Measurements from ENCODE around the gene SPATA17.
"Not testable (repeated sequence)": the region's sequence is repeated elsewhere in the genome, so short reads cannot be mapped to it uniquely, and the experiment has no call there.

The SPATA17 gene

DNA sequence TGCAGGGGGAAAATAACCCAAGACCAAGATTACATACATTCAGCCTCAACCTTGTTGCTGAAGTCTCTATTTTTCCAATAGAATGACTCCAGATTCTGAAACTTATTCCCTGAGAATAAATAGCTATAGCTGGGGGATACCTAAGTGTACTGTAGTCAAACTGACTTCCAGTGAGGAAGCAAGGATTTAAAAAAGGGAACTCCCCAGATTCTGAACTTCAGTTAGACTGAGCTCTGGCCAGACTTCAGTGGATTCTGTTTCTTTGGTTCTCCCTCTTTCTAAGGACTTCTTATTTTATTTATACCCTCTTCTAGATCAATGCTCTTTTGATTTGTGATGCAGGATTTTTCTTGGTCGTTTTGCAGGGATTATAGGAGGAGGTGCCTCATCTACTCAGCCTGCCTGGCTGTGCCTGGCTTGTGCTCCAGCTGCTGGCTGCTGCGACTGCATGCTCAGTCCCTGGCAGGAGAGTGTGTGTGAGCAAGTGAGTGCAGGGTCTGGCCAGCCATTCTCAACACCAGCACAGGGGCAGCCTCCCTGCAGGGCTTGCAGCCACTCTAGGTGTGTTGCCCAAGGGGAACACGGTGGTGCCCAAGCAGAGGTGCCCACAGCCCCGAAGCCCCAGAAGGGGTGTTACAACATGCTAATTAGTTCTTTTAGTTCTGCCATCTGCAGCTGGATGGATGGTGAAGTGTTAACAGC lies 43.0 kb downstream of the SPATA17 start:
- DNase-seq (ENCODE audit: low read depth) = no peak

DNA sequence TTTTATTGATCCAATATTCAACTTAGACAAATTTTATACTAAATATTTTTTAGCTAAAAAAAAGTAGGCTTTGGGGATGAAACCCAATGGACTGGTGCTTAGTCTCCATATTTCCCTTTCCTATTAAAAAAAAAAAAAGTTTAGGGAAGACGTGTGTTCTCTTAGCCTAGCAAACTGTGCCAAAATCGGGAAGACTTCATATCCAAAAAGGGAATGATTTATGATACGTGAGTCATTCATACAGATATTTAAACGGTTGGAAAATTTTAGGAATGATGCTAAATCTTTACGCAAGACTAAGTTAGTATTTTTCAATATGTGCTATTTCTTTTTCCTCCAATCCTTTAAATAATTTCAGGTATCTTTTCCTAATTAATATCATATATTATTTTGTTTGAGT lies 50.7 kb downstream of the SPATA17 start:
- no peak for DNase-seq (ENCODE audit: low read depth)

DNA sequence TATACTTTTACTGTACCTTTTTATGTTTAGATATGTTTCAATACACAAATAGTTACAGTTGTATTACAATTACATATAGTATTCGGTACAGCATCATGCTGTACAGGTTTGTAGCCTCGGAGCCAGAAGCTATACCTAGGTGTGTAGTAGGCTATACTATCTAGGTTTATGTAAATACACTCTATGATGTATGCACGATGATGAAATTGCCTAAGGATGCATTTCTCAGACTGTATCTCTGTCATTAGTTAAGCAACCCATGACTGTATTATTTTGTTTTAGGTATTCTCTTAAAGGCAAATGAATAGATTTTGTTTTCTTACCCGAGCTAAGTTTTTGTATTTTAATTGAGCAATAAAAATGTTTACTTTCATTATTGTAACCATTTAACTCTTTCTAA lies 56.4 kb downstream of the SPATA17 start:
- no peak for DNase-seq (ENCODE audit: low read depth)

DNA sequence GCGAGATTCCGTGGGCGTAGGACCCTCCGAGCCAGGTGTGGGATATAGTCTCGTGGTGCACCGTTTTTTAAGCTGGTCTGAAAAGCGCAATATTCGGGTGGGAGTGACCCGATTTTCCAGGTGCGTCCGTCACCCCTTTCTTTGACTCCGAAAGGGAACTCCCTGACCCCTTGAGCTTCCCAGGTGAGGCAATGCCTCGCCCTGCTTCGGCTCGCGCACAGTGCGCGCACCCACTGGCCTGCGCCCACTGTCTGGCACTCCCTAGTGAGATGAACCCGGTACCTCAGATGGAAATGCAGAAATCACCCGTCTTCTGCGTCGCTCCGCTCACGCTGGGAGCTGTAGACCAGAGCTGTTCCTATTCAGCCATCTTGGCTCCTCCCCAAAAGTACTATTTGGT lies 65.0 kb downstream of the SPATA17 start:
- DNase-seq (ENCODE audit: low read depth) = not testable (repeated sequence)

DNA sequence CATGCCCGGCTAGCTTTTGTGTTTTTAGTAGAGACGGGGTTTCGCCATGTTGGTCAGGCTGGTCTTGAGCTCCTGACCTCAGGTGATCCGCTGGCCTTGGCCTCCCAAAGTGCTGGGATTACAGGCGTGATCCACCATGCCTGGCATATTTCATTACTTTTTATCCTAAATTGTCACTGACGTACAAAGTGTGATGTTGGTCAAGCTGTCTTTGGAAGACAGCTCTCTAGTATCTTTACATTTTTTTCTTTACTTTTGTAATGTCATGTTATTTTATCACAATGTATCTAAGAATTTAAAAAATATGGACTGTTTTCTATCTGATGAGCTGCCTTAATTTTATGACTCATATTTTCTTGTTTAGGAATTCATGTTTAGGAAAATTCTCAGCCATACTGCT lies 72.2 kb downstream of the SPATA17 start:
- no peak for DNase-seq (ENCODE audit: low read depth)

DNA sequence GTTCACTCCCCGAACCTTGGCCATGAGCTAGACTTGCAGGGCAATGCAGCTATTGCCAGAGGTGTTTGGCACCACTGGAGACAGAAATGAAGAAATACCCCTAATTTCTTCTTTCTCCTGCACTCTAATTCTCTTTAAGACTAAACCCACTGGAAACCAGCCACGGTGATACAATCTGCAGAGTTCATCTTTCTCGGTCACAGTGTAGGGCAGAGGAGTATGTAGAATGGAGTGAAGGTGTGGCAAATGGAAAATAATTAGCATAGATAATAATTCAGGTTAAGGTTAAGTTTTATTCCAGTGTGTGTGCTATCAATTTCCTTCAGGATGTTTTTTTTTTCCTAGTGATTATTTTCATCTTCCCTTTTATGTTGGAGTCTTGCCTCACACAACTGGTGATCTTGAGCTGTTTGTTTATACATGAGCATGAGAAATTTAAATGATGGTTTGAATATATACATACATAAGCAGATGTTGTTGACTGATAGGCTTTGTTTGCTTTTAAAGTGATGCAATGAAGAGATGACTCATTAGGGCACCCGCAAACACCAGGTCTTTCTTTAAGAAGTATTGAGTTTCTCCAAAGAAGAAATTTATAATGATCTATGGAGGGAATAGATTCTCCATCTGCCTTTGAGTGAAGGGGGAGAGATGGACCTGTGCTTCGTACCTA lies 81.9 kb downstream of the SPATA17 start:
- no peak for DNase-seq (ENCODE audit: low read depth)

DNA sequence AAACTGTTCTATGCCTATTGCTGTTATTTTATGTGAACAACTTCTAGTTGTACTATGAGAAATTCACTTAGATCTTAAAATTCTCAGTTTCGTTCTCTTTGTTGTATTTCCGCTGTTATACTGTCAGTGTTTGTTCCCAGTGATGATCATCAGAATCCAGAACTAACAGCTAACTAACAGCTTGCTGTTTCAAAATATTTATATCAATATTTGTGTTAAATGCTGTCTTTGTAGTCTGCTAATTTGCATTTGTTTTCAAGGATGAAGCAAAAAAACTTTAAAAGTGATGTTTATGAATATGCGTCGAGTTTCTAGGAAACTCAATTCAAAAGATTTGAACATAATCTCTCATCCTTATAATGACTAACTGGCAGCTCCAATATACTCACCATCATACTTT lies 84.5 kb downstream of the SPATA17 start:
- no peak for DNase-seq (ENCODE audit: low read depth)

DNA sequence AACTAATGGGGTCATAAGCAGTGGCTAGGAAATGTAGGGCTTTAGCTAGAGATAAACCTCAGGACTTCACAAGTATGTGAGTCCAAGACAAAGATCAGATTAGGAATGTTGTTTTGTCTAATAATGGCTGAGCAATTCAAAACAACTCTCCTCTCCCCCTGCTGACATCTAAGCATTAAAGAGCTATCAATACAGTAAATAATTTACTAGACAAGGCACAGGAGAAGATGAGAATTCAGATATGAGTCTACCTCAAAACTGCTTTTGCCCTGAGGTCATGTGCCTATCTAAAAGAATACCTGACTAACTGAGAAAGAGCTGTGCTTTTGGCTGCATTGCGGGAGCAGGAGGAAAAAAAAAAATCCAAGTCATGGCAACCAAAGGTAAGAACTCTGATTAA lies 86.8 kb downstream of the SPATA17 start:
- no peak for DNase-seq (ENCODE audit: low read depth)

DNA sequence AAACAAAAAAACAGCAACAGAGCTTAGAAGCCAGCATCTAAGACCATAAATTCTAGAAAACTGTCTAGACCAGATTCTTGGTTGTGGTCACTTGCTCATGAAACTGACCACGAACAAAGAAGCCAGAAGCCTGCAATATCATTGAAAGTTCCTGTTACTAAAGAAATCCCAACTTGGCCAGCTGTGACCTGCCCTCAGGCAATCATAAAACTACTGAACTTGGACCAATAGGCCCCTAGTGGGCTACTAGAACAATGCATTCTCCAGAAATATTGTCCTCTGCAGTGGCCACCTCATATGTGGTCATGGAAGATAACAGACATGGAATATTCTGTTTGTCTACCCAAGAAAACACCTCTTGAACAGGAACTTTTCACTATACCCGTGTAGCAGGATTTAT lies 87.7 kb downstream of the SPATA17 start:
- DNase-seq (ENCODE audit: low read depth) = no peak

DNA sequence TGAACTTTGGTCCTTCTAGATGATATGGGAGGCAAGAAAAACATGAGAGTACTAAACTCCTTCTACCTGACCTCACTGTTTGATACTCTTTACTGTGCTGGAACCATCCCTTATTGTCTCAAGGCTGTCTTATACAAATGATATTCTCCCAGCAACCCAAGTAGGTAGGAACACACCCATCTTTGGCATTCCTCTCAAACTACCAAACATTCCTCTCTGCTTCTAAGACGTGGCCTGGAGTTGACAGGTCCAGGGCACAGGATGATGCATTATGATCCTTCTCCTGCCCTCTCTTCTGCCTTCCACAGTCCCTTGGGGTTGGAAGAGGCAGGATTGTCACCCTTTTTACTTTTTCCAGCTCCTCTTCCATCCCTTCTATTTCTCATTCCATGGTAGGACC lies 90.5 kb downstream of the SPATA17 start:
- DNase-seq (ENCODE audit: low read depth) = no peak

DNA sequence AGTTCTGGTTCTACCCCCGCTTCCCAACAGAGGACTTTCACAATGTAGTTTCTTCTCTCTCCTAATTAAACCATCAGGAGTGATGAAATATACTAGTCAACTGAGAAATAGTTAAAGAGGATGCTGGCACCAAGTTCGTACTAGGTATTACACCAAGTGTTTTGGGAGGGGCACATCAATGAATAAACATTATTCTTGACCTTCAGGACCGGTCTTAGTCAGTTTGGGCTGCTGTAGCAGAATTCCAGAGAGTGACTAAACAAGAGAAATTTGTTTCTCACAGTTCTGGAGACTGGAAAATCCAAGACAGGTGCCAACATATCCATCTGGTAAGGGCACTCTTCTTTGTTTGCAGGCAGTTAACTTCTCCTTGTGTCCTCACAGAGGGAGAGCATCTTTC lies 103.8 kb downstream of the SPATA17 start:
- DNase-seq (ENCODE audit: low read depth) = peak; percentile 2

DNA sequence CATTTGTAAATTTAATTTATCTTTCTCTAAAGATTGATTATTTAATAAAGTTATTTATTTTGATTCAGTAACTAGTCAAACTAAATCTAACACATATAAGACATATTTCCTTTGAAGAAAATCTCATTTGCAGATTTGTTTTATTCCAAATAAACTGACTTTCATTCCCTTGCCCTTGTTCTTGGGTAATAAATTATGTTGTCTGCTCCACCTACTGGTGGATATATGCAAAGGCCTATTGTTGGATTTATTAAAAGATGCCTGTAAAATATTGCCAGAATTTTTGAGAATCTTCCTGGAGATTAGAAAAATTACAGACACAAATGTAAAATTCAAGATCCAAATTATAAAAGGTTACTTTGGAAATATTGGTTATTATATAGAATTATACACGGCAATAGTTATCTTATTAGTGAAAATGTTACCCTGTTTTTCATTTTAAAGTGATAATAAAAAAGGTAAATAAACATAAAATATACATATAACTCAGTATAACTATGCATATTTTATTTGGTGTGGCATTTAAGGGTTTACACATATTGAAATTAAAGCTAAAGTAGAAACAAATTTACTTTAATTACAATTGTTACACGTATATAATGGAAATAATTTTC lies 116.1 kb downstream of the SPATA17 start:
- DNase-seq (ENCODE audit: low read depth) = peak; percentile 16

DNA sequence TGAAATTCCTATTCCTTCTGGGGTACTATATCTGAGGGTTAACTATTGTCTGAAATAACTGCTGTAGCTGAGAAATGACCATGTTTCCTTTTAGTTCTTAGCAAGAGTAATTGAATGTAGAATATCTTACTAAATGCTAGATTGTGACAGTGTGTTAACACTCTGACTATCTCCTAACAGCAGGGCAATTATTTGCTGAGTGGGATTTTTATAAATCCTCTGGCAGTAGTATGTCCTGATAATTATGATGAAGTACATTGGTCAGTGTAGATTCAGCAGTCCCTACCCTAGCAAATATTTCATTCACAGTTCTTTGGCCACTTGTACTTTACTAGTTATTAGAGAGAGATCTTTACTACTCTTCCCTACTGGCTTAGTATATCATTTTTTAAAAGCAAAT lies 138.6 kb downstream of the SPATA17 start:
- DNase-seq (ENCODE audit: low read depth) = no peak

DNA sequence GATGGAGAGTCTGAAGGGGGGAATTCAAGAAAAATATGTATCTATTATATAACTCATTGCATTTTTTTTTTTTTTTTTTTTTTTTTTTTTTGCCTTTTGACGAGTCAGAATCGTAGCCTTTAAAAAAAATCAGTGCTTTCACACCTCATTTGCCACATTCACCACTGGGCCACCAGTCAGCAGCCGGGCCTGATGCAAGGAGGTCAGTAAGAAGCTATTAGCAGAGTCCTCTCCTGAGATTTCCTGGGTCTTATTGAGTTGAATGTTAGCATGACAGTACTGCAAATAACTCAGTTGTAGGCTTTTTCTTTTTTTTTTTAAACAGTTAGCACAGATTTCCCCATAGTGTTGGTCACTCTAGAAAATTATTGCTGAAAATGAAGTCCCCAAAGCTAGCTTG lies 139.8 kb downstream of the SPATA17 start:
- no peak for DNase-seq (ENCODE audit: low read depth)

DNA sequence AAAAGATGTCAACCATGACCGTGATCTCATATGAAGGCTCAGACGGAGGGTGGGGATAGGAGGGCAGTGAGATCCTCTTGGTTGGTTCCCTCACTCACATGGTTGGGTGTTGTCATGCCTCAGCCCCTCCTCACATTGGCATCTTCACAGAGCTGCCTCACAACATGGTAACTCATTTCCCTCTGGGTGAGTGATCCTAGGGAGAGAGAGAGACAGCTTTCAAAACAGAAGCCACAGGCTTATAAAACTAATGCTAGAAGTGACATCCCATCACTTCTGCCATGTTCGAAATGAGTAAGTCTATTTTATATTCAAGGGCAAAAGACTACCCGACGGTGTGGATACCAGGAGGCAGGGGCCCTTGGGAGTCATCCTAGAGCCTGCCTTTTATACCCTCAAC lies 145.5 kb downstream of the SPATA17 start:
- DNase-seq (ENCODE audit: low read depth) = no peak

DNA sequence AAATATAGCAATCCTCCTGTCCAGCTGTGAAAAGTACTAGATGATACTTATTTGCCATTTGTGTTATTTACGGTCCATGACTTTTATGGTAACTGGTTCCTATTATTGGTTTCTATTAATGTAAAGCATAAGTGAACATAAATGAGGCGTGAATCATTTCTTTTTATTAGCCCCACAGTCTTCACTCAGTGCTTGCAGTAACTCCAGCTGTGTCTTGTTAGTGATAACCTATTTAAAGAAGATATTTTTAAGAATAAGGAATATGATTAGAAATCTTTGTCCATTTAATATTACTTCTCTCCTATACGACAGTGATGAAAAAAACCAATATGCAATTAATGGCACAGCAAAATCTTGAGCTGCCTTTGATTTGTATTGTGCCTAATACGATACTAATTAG lies 149.9 kb downstream of the SPATA17 start:
- DNase-seq (ENCODE audit: low read depth) = no peak

DNA sequence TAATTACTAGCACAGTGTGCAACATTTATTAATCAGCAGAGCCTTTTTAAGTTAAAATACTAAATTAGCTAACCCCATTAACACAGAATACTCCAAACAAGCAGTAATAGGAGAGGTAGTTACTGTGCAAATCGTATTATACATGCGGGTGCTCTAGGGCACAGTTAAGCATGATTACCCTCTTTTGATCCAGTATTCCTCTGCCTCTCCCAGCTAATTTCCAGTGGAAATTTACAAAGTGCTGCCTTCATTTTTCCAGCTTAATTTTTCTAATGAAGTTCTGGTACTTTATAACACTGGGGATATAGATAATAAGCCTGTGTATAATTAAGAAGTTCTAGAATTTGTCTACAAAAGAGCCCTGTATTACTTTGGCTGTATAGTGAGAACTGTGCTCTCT lies 159.9 kb downstream of the SPATA17 start:
- DNase-seq (ENCODE audit: low read depth) = no peak

DNA sequence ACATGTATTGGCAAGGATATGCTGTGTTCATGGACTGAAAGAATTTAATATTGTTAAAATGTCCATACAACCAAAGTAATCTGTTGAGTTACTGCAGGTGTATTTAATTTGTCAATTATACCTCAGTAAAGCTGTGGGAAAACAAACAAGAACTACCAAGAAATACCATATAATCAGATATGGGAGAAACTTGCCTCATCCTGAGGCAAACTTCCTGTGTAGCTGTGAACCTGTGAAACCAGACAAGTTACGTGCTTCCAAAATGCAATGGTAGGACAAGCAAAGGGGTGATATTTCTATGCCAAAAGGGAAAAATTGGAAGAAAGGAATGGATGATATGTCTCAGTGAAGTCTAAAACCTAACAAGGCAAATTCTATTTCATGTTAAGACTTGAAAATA lies 174.6 kb downstream of the SPATA17 start:
- DNase-seq (ENCODE audit: low read depth) = no peak

DNA sequence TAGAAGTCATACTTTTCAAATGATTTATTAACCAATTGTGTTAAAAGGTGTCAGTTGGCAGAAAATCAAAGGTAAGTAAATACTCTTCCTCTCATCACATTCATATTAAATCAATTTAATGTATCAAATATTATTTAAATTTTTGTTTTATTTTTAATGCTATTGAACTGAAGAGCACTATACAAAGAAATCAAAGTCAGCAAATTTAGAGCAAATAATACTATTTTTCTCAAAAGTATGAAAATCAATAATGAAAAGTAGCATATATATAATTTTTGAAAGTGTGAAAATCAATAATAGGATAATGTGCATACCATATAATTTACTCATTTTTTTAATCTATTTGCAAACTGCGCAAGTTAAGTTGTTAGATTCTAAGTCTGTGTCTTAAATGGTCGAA lies 181.0 kb downstream of the SPATA17 start:
- DNase-seq (ENCODE audit: low read depth) = no peak

DNA sequence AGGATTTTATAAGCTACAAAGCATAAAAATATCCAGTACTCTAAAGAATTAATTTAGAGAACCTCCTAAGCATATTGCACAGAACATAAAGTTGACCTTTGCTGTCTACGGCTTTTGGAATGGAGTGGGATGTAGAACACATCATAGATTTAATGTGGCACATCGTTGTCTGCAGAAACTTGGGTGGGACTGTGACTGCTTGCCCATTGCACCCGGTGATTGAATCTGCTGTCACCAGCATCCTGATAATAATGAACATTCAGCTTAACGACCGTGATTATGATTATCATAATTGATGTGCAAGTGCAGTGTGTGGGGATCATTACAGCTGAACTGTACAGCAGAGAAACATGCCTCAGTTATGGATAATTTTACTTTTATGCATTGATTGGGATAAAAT lies 181.9 kb downstream of the SPATA17 start:
- DNase-seq (ENCODE audit: low read depth) = no peak

DNA sequence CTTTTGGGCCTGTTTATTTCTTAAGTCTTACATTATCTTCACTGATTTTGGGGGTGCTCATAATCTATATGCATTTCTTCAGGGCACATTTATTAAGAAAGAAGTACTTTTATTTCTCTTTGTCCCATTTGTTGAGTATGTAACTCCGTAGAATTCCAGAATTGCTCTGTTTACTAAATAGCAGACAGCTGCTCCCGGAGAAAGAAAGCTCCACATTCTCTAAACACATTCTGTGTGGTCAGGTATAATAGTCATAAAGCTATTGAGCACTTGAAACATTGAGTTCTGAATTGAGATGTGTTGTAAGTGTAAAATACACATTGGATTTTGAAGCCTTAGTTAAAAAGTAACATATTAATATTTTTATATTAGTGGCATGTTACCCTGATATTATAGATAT lies 206.5 kb downstream of the SPATA17 start:
- no peak for DNase-seq (ENCODE audit: low read depth)

DNA sequence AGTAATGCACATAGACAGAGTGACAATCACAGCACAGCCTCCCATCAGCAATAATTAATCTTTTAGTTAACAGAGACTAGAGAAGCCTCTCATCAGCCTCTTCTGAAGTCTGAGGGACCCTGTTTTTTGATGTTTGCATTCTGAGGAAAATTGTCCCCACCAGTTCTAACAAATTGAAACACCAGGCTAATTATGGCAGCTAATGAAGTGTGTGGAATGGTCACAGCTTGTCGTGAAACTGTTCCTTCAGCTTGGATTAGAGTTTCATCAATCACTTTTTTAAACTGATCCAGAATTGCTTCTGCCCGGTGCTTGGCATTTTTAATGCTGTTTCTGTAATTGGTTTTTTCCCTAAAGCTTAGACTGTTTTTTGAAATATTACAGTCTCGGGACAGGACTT lies 208.0 kb downstream of the SPATA17 start:
- no peak for DNase-seq (ENCODE audit: low read depth)

DNA sequence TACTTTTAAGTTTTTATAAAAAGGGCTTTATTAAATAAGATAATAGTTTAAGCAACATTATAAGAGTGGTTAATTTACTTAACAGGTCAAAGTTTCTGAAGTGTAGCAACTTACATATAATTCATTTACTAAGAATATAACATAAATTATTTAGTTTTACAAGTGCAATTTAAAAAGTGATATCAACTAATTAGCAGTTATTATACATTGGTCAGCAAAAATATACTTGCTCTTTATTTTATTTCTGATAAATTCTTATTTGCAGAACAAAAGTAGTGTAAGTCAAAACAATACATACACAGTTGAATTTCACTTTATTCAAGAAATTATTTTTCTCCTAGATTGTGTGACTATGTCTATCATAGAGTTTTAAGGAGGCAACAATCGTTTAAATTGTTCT lies 215.6 kb downstream of the SPATA17 start:
- DNase-seq (ENCODE audit: low read depth) = no peak

DNA sequence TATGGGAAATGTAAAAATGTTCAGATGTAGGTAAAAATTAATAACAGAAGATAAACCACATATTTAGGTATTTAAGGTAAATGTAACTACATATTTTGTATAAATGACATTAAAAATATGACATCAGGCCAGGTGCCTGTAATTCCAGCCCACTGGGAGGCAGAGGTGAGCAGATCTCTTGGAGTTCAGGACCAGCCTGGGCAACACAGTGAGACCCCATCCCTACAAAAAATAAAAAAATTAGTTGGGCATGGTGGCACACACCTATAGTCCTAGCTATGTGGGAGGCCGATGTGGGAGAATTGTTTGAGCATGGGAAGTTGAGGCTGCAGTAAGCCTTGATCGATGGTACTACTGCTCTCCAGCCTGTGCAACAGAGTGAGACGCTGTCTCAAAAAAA lies 216.5 kb downstream of the SPATA17 start:
- DNase-seq (ENCODE audit: low read depth) = no peak
